Glutamatergic neuron (in vitro differentiated cells): Measurements from ENCODE around the gene TGM1. TPM values are rescaled to one million over a fixed set of nuclear protein-coding genes. Genes with fewer than 3 reads are reported as not detected.

Experiments used
- DNase-seq: peaks from one replicate; pipeline ENCODE4 v3.0.0; 2022
- H3K27ac Mint-ChIP-seq: one replicate; pipeline ENCODE4 v1.8.0; 2020; ENCODE audit warnings: mild to moderate bottlenecking, mixed read lengths, inconsistent platforms; ENCODE audit not compliant: unreplicated experiment
- H3K27me3 Mint-ChIP-seq: one replicate; pipeline ENCODE4 v1.8.0; 2020; ENCODE audit warnings: mild to moderate bottlenecking, moderate library complexity, mixed read lengths, inconsistent platforms; ENCODE audit not compliant: unreplicated experiment
- H3K36me3 Mint-ChIP-seq: one replicate; pipeline ENCODE4 v1.8.0; 2020; ENCODE audit warnings: mild to moderate bottlenecking, mixed read lengths, inconsistent platforms; ENCODE audit not compliant: unreplicated experiment
- H3K4me1 Mint-ChIP-seq: one replicate; pipeline ENCODE4 v1.8.0; 2020; ENCODE audit warnings: mild to moderate bottlenecking, low read depth, mixed read lengths, inconsistent platforms; ENCODE audit not compliant: unreplicated experiment
- H3K4me3 Mint-ChIP-seq: one replicate; pipeline ENCODE4 v1.8.0; 2020; ENCODE audit warnings: mild to moderate bottlenecking, mixed read lengths, inconsistent platforms; ENCODE audit not compliant: unreplicated experiment
- H3K9me3 Mint-ChIP-seq: one replicate; pipeline ENCODE4 v1.8.0; 2020; ENCODE audit warnings: mild to moderate bottlenecking, moderate library complexity, mixed read lengths, inconsistent platforms; ENCODE audit not compliant: unreplicated experiment
- CTCF ChIP-seq: fragments of 200-600 bp; sonication (generic); IDR thresholded peaks from one replicate; pipeline ENCODE4 v1.5.0; 2021; ENCODE audit not compliant: partially characterized antibody, unreplicated experiment
- total RNA-seq: library from RNA; stranded (reverse); fragmentation: NEBNext Ultra II Directional; extraction: Animal tissue kit (Norgen Biotek cat#: 25700); gene quantifications from one replicate; pipeline ENCODE4 v1.2.1, GENCODE V29; 2021; ENCODE audit not compliant: unreplicated experiment

The TGM1 gene
- total RNA-seq, 1 donor from 2014 or later: 4.2 TPM

- Mint-ChIP-seq H3K4me1 (no peaks in the 10 kb centered on the region), H3K27ac (no peak overlapping the region)
Observed at GRCh38 chr14:24260780-24261157, 2.2 kb downstream of the TGM1 start.

GRCh38 chr14:24260026-24260779, 2.8 kb downstream of the TGM1 start:
- DNase-seq: no peak
- H3K27me3 Mint-ChIP-seq: peaks cover 8% of the 10 kb centered on the region
- H3K36me3 Mint-ChIP-seq: no peaks in the 10 kb centered on the region
- no peak overlapping the region for H3K27ac Mint-ChIP-seq
- no peak overlapping the region for H3K4me3 Mint-ChIP-seq
- TF ChIP-seq CTCF: no peak
- H3K4me1 Mint-ChIP-seq: no peaks in the 10 kb centered on the region
- H3K9me3 Mint-ChIP-seq: peaks cover 1% of the 10 kb centered on the region

More at GRCh38 chr14:24260780-24261157, 2.2 kb downstream of the TGM1 start:
- TF ChIP-seq CTCF: no peak
- H3K9me3 Mint-ChIP-seq: peaks cover 1% of the 10 kb centered on the region
- no peak overlapping the region for H3K4me3 Mint-ChIP-seq
- no peaks in the 10 kb centered on the region for H3K36me3 Mint-ChIP-seq
- no peak for DNase-seq
- H3K27me3 Mint-ChIP-seq: peaks cover 8% of the 10 kb centered on the region

GRCh38 chr14:24259282-24260025, 3.5 kb downstream of the TGM1 start:
- DNase-seq: no peak
- Mint-ChIP-seq H3K9me3 (peaks cover 1% of the 10 kb centered on the region), H3K4me3 (no peak overlapping the region), H3K27me3 (peaks cover 8% of the 10 kb centered on the region), H3K27ac (no peak overlapping the region), H3K36me3 (no peaks in the 10 kb centered on the region), H3K4me1 (no peaks in the 10 kb centered on the region)
- TF ChIP-seq CTCF: no peak

- no peak overlapping the region for H3K4me3 Mint-ChIP-seq
- H3K36me3 Mint-ChIP-seq: no peaks in the 10 kb centered on the region
- H3K27me3 Mint-ChIP-seq: peaks cover 10% of the 10 kb centered on the region
- H3K9me3 Mint-ChIP-seq: peaks cover 1% of the 10 kb centered on the region
- no peak for TF ChIP-seq CTCF
- no peak overlapping the region for H3K27ac Mint-ChIP-seq
- H3K4me1 Mint-ChIP-seq: no peaks in the 10 kb centered on the region
- no peak for DNase-seq
Observed at GRCh38 chr14:24258548-24259265, 4.3 kb downstream of the TGM1 start.
